DND-41 (cell line): ENCODE data around the gene ABCD4.

Experiments used
- ATAC-seq: fragments of 200-7000 bp; cut with Tn5 transposase; 3 replicates; pipeline ENCODE4 v1.9.1; 2021; ENCODE audit warnings: low read depth; ENCODE audit not compliant: insufficient read depth
- DNase-seq: peaks from one replicate; pipeline ENCODE4 v3.0.0-alpha.2; 2020
- H2AFZ ChIP-seq: 2 replicates; pipeline ENCODE4 v1.6.0; 2012; ENCODE audit warnings: low read depth, low read length
- H3K27ac ChIP-seq: 2 replicates; pipeline ENCODE4 v1.5.1; 2012; ENCODE audit warnings: low read length, inconsistent platforms
- H3K27me3 ChIP-seq: fragments of 200-600 bp; sonication (generic); 2 replicates; pipeline ENCODE4 v1.6.0; 2012; ENCODE audit warnings: low read length, mild to moderate bottlenecking, inconsistent platforms; ENCODE audit not compliant: insufficient read depth, poor library complexity
- H3K36me3 ChIP-seq: 2 replicates; pipeline ENCODE4 v1.5.1; 2012; ENCODE audit warnings: low read length, inconsistent platforms; ENCODE audit not compliant: insufficient read depth
- H3K4me1 ChIP-seq: 2 replicates; pipeline ENCODE4 v1.5.1; 2012; ENCODE audit warnings: mild to moderate bottlenecking, low read length; ENCODE audit not compliant: insufficient read depth
- H3K4me2 ChIP-seq: 2 replicates; pipeline ENCODE4 v1.6.0; 2012; ENCODE audit warnings: mild to moderate bottlenecking, moderate library complexity, low read length, inconsistent platforms; ENCODE audit not compliant: insufficient read depth
- H3K4me3 ChIP-seq, 2 experiments: fragments of 200-600 bp in 1 of 2; shearing (Covaris generic) in 1 of 2; 2 replicates each; pipeline ENCODE4 v1.5.1; 2012 to 2016; ENCODE audit warnings: inconsistent platforms in 2 of 2, low read length in 2 of 2, mild to moderate bottlenecking in 2 of 2, low read depth in 1 of 2, moderate library complexity in 1 of 2
- H3K79me2 ChIP-seq: 2 replicates; pipeline ENCODE4 v1.6.0; 2012; ENCODE audit warnings: low read length, inconsistent platforms; ENCODE audit not compliant: insufficient read depth
- H3K9ac ChIP-seq: 2 replicates; pipeline ENCODE4 v1.6.0; 2012; ENCODE audit warnings: low read depth, mild to moderate bottlenecking, inconsistent platforms, low read length, moderate library complexity
- H3K9me3 ChIP-seq: 2 replicates; pipeline ENCODE4 v1.5.1; 2012; ENCODE audit warnings: low read length, moderate library complexity, mild to moderate bottlenecking, inconsistent platforms; ENCODE audit not compliant: insufficient read depth, severe bottlenecking
- H4K20me1 ChIP-seq: 2 replicates; pipeline ENCODE4 v1.6.0; 2012; ENCODE audit warnings: low read length; ENCODE audit not compliant: insufficient read depth
- EZH2 ChIP-seq: IDR thresholded peaks from 3 replicates; pipeline ENCODE4 v1.6.1; 2012; ENCODE audit warnings: borderline replicate concordance, low read depth, mild to moderate bottlenecking, moderate library complexity, low read length, inconsistent platforms; ENCODE audit not compliant: severe bottlenecking
- TF ChIP-seq, protein P1 (sequence below): IDR thresholded peaks from 2 replicates; pipeline ENCODE4 v1.5.1; 2012; ENCODE audit warnings: borderline replicate concordance, low read length, moderate library complexity, mild to moderate bottlenecking; ENCODE audit not compliant: poor library complexity, severe bottlenecking; ENCODE audit errors: extremely low read depth

Gene ABCD4

DNA sequence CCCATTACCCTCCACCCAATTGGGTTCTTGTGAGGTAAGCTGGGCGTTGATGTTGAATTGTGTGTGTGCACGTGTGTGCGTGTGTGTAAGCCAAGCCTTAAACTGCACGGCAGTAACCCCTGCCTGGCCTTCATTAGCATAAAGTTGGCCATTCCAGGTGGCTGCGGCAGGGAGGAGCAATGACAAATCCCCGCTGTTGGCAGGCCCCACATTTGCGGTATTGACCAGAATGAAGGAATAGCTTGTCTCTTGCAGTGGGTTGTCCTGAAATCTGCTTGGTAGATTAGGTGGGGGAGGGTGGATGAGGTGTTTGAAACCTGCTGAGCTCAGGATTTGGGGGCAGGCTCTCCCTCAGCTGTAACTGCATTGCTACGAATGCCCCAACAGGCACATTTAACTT, 56.2 kb downstream of the ABCD4 start:
- TF ChIP-seq EZH2, result no peak
- TF ChIP-seq, protein P1, sequence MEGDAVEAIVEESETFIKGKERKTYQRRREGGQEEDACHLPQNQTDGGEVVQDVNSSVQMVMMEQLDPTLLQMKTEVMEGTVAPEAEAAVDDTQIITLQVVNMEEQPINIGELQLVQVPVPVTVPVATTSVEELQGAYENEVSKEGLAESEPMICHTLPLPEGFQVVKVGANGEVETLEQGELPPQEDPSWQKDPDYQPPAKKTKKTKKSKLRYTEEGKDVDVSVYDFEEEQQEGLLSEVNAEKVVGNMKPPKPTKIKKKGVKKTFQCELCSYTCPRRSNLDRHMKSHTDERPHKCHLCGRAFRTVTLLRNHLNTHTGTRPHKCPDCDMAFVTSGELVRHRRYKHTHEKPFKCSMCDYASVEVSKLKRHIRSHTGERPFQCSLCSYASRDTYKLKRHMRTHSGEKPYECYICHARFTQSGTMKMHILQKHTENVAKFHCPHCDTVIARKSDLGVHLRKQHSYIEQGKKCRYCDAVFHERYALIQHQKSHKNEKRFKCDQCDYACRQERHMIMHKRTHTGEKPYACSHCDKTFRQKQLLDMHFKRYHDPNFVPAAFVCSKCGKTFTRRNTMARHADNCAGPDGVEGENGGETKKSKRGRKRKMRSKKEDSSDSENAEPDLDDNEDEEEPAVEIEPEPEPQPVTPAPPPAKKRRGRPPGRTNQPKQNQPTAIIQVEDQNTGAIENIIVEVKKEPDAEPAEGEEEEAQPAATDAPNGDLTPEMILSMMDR, result no peak
- Histone ChIP-seq H3K36me3 (no peaks in the 10 kb centered on the region), H3K27me3 (peaks cover 15% of the 10 kb centered on the region), H3K4me2 (no peak overlapping the region), H3K4me3 (no peak overlapping the region), H3K9me3 (no peaks in the 10 kb centered on the region), H3K4me1 (peaks cover 7% of the 10 kb centered on the region), H3K9ac (no peak overlapping the region), H3K79me2 (no peaks in the 10 kb centered on the region), H2AFZ (no peak overlapping the region), H3K27ac (no peak overlapping the region), H4K20me1 (no peaks in the 10 kb centered on the region)
- no peak for DNase-seq
- ATAC-seq, result no peak

DNA sequence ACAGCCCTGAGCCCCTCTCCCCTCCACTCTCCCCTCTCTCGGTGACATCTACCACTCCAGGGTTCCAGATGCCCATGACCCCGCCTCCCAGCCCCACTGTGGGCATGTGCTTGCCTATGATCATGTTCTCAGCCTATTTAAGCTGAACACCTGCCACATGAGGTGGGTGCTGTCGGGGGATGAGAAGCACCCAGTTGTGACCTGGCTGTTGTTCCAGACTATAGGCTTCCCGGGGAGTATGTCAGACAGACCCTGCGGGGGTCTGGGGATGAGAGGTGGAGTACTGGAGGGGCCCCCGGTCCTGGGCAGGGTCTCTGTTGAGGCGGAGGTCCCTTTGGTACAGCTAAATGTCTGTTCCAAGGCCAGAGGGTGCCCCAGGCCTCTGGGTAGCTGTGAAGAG, 57.4 kb downstream of the ABCD4 start:
- Histone ChIP-seq H3K4me2 (no peak overlapping the region), H3K27me3 (peaks cover 15% of the 10 kb centered on the region), H2AFZ (no peak overlapping the region), H3K27ac (no peak overlapping the region), H3K79me2 (no peaks in the 10 kb centered on the region), H3K4me3 (no peak overlapping the region), H3K4me1 (no peaks in the 10 kb centered on the region), H3K9ac (no peak overlapping the region), H4K20me1 (no peaks in the 10 kb centered on the region), H3K36me3 (no peaks in the 10 kb centered on the region), H3K9me3 (no peaks in the 10 kb centered on the region)
- DNase-seq, result no peak
- no peak for TF ChIP-seq EZH2
- TF ChIP-seq, protein P1, result no peak
- no peak for ATAC-seq

DNA sequence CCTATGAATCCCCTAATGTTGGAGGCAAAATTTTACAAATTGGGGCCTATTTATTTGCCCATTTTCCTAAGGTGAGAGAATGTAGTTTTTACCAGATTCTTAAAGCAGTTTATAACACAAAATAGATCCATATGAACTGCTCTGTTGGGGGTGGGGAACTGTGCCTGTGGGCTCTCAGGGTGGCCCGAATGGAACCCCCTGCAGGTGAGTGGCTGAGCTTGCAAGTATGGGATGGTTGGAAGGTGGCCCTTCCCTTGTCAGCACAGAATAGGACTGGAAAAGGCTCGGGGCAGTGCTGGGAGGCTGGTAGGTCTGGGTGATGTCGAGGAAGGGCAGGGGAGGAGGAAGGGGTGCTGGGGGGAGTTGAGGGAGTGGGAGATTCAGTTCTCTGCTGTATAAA, 58.6 kb downstream of the ABCD4 start:
- Histone ChIP-seq H4K20me1 (no peaks in the 10 kb centered on the region), H3K4me2 (no peak overlapping the region), H2AFZ (no peak overlapping the region), H3K27ac (no peak overlapping the region), H3K4me1 (no peaks in the 10 kb centered on the region), H3K79me2 (no peaks in the 10 kb centered on the region), H3K4me3 (no peak overlapping the region), H3K9me3 (no peaks in the 10 kb centered on the region), H3K36me3 (no peaks in the 10 kb centered on the region), H3K9ac (no peak overlapping the region), H3K27me3 (peaks cover 15% of the 10 kb centered on the region)
- no peak for ATAC-seq
- DNase-seq, result no peak
- TF ChIP-seq, protein P1, result peak; percentile 26
- no peak for TF ChIP-seq EZH2

DNA sequence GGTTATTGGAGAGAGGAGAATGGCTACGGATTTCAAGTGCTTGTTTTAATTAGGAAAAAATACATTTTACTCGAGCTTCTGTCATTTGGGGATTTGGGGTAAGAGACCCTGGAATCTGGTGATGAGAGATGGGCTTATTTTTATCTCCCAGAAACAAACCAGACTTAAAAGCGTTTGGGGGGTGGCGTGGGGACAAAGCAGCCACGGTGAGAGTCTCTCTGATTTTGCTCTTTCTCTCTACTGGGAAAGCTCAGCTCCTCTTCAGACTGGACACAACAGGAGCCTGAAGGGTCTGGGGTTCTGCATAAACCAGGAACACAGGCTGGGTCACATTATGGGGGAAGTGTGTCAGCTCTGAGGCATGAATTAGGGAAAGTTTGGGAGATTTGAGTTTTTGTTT, 59.7 kb downstream of the ABCD4 start:
- no peak overlapping the region for H3K4me3 ChIP-seq
- TF ChIP-seq, protein P1, result no peak
- TF ChIP-seq EZH2, result no peak
- no peaks in the 10 kb centered on the region for H3K79me2 ChIP-seq
- H3K36me3 ChIP-seq, result no peaks in the 10 kb centered on the region
- H4K20me1 ChIP-seq, result no peaks in the 10 kb centered on the region
- DNase-seq (no peak), ATAC-seq (no peak)
- no peak overlapping the region for H3K9ac ChIP-seq
- H3K27ac ChIP-seq, result no peak overlapping the region
- no peak overlapping the region for H2AFZ ChIP-seq
- H3K4me2 ChIP-seq, result no peak overlapping the region
- H3K4me1 ChIP-seq, result no peaks in the 10 kb centered on the region
- no peaks in the 10 kb centered on the region for H3K9me3 ChIP-seq
- H3K27me3 ChIP-seq, result peaks cover 15% of the 10 kb centered on the region
